Activated T-cell treated with anti-CD3 and anti-CD28 coated beads, Interleukin-2, amount 50 U/mL, for 1 hour (primary cell): ENCODE data around the gene BRSK2.

Experiments used
- DNase-seq: peaks from one replicate; pipeline ENCODE4 v3.0.0-alpha.2; 2020

Gene BRSK2

GRCh38 chr11:1438261-1438966, 48.7 kb downstream of the BRSK2 start:
- DNase-seq: no peak

- DNase-seq: no peak
Observed at GRCh38 chr11:1438967-1439330, 49.2 kb downstream of the BRSK2 start.

GRCh38 chr11:1439341-1439740, 49.6 kb downstream of the BRSK2 start:
- no peak for DNase-seq

GRCh38 chr11:1440066-1440465, 50.3 kb downstream of the BRSK2 start:
- no peak for DNase-seq

- DNase-seq: no peak
Observed at GRCh38 chr11:1440496-1440895, 50.8 kb downstream of the BRSK2 start.

- no peak for DNase-seq
Observed at GRCh38 chr11:1442163-1442562, 52.4 kb downstream of the BRSK2 start.

- DNase-seq: no peak
Observed at GRCh38 chr11:1442807-1443366, 53.2 kb downstream of the BRSK2 start.

GRCh38 chr11:1443737-1444136, 54.0 kb downstream of the BRSK2 start:
- DNase-seq: no peak

GRCh38 chr11:1444321-1444720, 54.6 kb downstream of the BRSK2 start:
- DNase-seq: no peak

- no peak for DNase-seq
Observed at GRCh38 chr11:1444823-1445422, 55.2 kb downstream of the BRSK2 start.

GRCh38 chr11:1445741-1446445, 56.2 kb downstream of the BRSK2 start:
- no peak for DNase-seq

GRCh38 chr11:1446623-1447022, 56.9 kb downstream of the BRSK2 start:
- DNase-seq: no peak

- no peak for DNase-seq
Observed at GRCh38 chr11:1447845-1448825, 58.4 kb downstream of the BRSK2 start.

GRCh38 chr11:1448882-1449281, 59.1 kb downstream of the BRSK2 start:
- DNase-seq: no peak

GRCh38 chr11:1449490-1450243, 59.9 kb downstream of the BRSK2 start:
- DNase-seq: no peak

- DNase-seq: no peak
Observed at GRCh38 chr11:1450344-1450875, 60.7 kb downstream of the BRSK2 start.

GRCh38 chr11:1450949-1451710, 61.4 kb downstream of the BRSK2 start:
- no peak for DNase-seq

GRCh38 chr11:1451781-1452470, 62.2 kb downstream of the BRSK2 start:
- DNase-seq: no peak

GRCh38 chr11:1452744-1453143, 63.0 kb downstream of the BRSK2 start:
- DNase-seq: no peak

- peak; percentile 29 for DNase-seq
Observed at GRCh38 chr11:1453611-1454034, 63.9 kb downstream of the BRSK2 start.
